Kasumi-1 (cell line): ENCODE results near the gene EBF3.

Experiments
- DNase-seq, 2 experiments: peaks; one replicate each; lab custom pipeline; 2025; lab: John Stamatoyannopoulos, UW

EBF3 gene

GRCh38 chr10:129851941-129852640 lies 112.0 kb downstream of the EBF3 start:
- DNase-seq = no peak

GRCh38 chr10:129850790-129851189 lies 113.3 kb downstream of the EBF3 start:
- no peak for DNase-seq

GRCh38 chr10:129850316-129850715 lies 113.8 kb downstream of the EBF3 start:
- DNase-seq = no peak

GRCh38 chr10:129849853-129850252 lies 114.2 kb downstream of the EBF3 start:
- no peak for DNase-seq

GRCh38 chr10:129849452-129849750 lies 114.7 kb downstream of the EBF3 start:
- no peak for DNase-seq

- DNase-seq = no peak
These were observed 115.2 kb downstream of the EBF3 start for GRCh38 chr10:129848696-129849451.

- no peak for DNase-seq
These were observed 116.2 kb downstream of the EBF3 start for GRCh38 chr10:129847741-129848483.

GRCh38 chr10:129846991-129847391 lies 117.1 kb downstream of the EBF3 start:
- no peak for DNase-seq

- no peak for DNase-seq
These were observed 118.8 kb downstream of the EBF3 start for GRCh38 chr10:129845111-129845753.

- no peak for DNase-seq
These were observed 119.8 kb downstream of the EBF3 start for GRCh38 chr10:129844216-129844766.

GRCh38 chr10:129843702-129844101 lies 120.4 kb downstream of the EBF3 start:
- DNase-seq = no peak

- DNase-seq = no peak
These were observed 120.9 kb downstream of the EBF3 start for GRCh38 chr10:129843131-129843541.

- no peak for DNase-seq
These were observed 122.0 kb downstream of the EBF3 start for GRCh38 chr10:129842031-129842430.

- DNase-seq = no peak
These were observed 122.5 kb downstream of the EBF3 start for GRCh38 chr10:129841590-129841989.

- no peak for DNase-seq
These were observed 123.0 kb downstream of the EBF3 start for GRCh38 chr10:129841071-129841470.

GRCh38 chr10:129840196-129840590 lies 123.9 kb downstream of the EBF3 start:
- no peak for DNase-seq

GRCh38 chr10:129839285-129840195 lies 124.5 kb downstream of the EBF3 start:
- DNase-seq = no peak

GRCh38 chr10:129838794-129839193 lies 125.3 kb downstream of the EBF3 start:
- DNase-seq = no peak

- no peak for DNase-seq
These were observed 126.0 kb downstream of the EBF3 start for GRCh38 chr10:129837909-129838582.

- DNase-seq = no peak
These were observed 127.8 kb downstream of the EBF3 start for GRCh38 chr10:129836253-129836652.
